SH-SY5Y (cell line): ENCODE measurements around the gene TMEM263.

Experiments
- GATA2 ChIP-seq: IDR thresholded peaks from 2 replicates; pipeline ENCODE4 v1.6.1; 2011; ENCODE audit warnings: mild to moderate bottlenecking, low read depth, low read length
- GATA3 ChIP-seq: IDR thresholded peaks from 2 replicates; pipeline ENCODE4 v1.6.1; 2011; ENCODE audit warnings: low read depth, mild to moderate bottlenecking, low read length, moderate library complexity

DNA sequence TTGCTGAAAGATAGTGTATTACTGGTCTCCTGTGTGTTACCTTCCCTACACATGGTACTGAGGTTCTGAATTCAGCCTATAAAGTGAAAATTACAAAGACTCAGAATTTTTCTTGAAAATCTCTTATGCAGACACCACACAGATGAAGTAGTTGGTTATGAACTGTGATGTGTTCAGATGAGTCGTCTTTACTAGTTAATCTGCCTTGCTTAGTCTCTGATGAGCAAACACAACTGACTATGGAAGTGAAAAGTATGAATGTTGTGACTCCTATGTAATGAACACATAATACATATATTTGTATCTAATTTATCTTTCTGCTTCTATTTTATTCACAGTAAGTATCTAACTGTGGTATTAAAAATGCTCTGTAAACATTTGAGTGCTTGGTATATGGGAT is 26.5 kb downstream of the TMEM263 start:
- TF ChIP-seq GATA2 = no peak
- TF ChIP-seq GATA3 = no peak
